NT2/D1 (cell line): ENCODE results near the gene MEIS1.

ENCODE experiments used
- YY1 ChIP-seq: IDR thresholded peaks from 2 replicates; pipeline ENCODE4 v1.6.1; 2011; ENCODE audit not compliant: insufficient read length, insufficient read depth
- ZNF274 ChIP-seq: IDR thresholded peaks from 2 replicates; pipeline ENCODE4 v1.6.1; 2011; ENCODE audit warnings: mild to moderate bottlenecking, low read depth, low read length

- no peak for TF ChIP-seq YY1
- no peak for TF ChIP-seq ZNF274
These were observed 142.6 kb downstream of the MEIS1 start for GRCh38 chr2:66577321-66578053.
